ENCODE results near the gene LIMCH1.

- TF ChIP-seq, protein P1, sequence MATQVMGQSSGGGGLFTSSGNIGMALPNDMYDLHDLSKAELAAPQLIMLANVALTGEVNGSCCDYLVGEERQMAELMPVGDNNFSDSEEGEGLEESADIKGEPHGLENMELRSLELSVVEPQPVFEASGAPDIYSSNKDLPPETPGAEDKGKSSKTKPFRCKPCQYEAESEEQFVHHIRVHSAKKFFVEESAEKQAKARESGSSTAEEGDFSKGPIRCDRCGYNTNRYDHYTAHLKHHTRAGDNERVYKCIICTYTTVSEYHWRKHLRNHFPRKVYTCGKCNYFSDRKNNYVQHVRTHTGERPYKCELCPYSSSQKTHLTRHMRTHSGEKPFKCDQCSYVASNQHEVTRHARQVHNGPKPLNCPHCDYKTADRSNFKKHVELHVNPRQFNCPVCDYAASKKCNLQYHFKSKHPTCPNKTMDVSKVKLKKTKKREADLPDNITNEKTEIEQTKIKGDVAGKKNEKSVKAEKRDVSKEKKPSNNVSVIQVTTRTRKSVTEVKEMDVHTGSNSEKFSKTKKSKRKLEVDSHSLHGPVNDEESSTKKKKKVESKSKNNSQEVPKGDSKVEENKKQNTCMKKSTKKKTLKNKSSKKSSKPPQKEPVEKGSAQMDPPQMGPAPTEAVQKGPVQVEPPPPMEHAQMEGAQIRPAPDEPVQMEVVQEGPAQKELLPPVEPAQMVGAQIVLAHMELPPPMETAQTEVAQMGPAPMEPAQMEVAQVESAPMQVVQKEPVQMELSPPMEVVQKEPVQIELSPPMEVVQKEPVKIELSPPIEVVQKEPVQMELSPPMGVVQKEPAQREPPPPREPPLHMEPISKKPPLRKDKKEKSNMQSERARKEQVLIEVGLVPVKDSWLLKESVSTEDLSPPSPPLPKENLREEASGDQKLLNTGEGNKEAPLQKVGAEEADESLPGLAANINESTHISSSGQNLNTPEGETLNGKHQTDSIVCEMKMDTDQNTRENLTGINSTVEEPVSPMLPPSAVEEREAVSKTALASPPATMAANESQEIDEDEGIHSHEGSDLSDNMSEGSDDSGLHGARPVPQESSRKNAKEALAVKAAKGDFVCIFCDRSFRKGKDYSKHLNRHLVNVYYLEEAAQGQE (IDR thresholded peaks at IDR 0.05; ENCODE audit: insufficient read depth in 1 of 2, low read depth in 2 of 2, low read length in 2 of 2) = no peak
- TF ChIP-seq SIN3A (IDR thresholded peaks at IDR 0.05; ENCODE audit: borderline replicate concordance, insufficient read depth, low read length) (no peak), POLR2AphosphoS5 (IDR thresholded peaks at IDR 0.05; ENCODE audit: low read depth, low read length) (no peak), TAF1 (IDR thresholded peaks at IDR 0.05; ENCODE audit: borderline replicate concordance, insufficient read depth, low read length) (no peak), FOXP2 (optimal IDR thresholded peaks at IDR 0.05; ENCODE audit: borderline replicate concordance, extremely low read depth, extremely low read length, insufficient read depth) (no peak)
These were observed 4.3 kb upstream of the LIMCH1 start for GRCh38 chr4:41533680-41534079.

Data from PFSK-1 (cell line).